ENCODE results near the gene P2RX2. TPM values are rescaled to one million over a fixed set of nuclear protein-coding genes. Genes with fewer than 3 reads are reported as not detected.

Gene P2RX2
- total and polyA plus RNA-seq, 2 experiments from 2014 or later: 1.1 to 1.7 TPM

DNA sequence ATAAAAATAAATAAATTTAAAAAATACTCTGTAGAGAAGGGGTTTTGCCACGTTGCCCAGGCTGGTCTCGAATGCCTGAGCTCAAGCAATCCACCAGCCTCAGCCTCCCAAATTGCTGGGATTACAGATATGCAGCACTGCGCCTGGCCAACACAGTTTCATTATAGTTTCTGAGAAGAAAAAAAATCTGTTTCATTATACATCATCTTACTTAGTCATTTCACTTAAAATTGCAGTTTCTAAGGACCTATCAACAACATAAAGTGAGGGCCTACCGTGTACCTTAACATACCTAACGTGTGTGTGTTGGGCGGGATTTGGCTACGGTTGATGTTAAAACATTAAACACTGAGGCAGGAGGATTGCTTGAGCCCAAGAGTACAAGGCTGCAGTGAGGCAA is 28.3 kb downstream of the P2RX2 start (continued):
- TF ChIP-seq, protein P1, sequence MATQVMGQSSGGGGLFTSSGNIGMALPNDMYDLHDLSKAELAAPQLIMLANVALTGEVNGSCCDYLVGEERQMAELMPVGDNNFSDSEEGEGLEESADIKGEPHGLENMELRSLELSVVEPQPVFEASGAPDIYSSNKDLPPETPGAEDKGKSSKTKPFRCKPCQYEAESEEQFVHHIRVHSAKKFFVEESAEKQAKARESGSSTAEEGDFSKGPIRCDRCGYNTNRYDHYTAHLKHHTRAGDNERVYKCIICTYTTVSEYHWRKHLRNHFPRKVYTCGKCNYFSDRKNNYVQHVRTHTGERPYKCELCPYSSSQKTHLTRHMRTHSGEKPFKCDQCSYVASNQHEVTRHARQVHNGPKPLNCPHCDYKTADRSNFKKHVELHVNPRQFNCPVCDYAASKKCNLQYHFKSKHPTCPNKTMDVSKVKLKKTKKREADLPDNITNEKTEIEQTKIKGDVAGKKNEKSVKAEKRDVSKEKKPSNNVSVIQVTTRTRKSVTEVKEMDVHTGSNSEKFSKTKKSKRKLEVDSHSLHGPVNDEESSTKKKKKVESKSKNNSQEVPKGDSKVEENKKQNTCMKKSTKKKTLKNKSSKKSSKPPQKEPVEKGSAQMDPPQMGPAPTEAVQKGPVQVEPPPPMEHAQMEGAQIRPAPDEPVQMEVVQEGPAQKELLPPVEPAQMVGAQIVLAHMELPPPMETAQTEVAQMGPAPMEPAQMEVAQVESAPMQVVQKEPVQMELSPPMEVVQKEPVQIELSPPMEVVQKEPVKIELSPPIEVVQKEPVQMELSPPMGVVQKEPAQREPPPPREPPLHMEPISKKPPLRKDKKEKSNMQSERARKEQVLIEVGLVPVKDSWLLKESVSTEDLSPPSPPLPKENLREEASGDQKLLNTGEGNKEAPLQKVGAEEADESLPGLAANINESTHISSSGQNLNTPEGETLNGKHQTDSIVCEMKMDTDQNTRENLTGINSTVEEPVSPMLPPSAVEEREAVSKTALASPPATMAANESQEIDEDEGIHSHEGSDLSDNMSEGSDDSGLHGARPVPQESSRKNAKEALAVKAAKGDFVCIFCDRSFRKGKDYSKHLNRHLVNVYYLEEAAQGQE (IDR thresholded peaks at IDR 0.05; ENCODE audit: unreplicated experiment): no peak
- TF ChIP-seq ZNF331 (CRISPR knock-in tag; IDR thresholded peaks at IDR 0.05; ENCODE audit: low read depth) (no peak), STAT1 (IDR thresholded peaks at IDR 0.05; ENCODE audit: unreplicated experiment) (no peak), NANOG (IDR thresholded peaks at IDR 0.05; ENCODE audit: borderline replicate concordance) (no peak), EZH2 (IDR thresholded peaks at IDR 0.05; ENCODE audit: low read depth, unreplicated experiment) (no peak), EZH2phosphoT487 (IDR thresholded peaks at IDR 0.05; ENCODE audit: unreplicated experiment) (no peak), POLR2AphosphoS5 (IDR thresholded peaks at IDR 0.05; ENCODE audit: low read depth) (no peak), CREB1 (CRISPR knock-in tag; IDR thresholded peaks at IDR 0.05; ENCODE audit: low read depth) (no peak)
- TF ChIP-seq, protein P2, sequence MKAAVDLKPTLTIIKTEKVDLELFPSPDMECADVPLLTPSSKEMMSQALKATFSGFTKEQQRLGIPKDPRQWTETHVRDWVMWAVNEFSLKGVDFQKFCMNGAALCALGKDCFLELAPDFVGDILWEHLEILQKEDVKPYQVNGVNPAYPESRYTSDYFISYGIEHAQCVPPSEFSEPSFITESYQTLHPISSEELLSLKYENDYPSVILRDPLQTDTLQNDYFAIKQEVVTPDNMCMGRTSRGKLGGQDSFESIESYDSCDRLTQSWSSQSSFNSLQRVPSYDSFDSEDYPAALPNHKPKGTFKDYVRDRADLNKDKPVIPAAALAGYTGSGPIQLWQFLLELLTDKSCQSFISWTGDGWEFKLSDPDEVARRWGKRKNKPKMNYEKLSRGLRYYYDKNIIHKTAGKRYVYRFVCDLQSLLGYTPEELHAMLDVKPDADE (IDR thresholded peaks at IDR 0.05): no peak
- TF ChIP-seq, protein P3, sequence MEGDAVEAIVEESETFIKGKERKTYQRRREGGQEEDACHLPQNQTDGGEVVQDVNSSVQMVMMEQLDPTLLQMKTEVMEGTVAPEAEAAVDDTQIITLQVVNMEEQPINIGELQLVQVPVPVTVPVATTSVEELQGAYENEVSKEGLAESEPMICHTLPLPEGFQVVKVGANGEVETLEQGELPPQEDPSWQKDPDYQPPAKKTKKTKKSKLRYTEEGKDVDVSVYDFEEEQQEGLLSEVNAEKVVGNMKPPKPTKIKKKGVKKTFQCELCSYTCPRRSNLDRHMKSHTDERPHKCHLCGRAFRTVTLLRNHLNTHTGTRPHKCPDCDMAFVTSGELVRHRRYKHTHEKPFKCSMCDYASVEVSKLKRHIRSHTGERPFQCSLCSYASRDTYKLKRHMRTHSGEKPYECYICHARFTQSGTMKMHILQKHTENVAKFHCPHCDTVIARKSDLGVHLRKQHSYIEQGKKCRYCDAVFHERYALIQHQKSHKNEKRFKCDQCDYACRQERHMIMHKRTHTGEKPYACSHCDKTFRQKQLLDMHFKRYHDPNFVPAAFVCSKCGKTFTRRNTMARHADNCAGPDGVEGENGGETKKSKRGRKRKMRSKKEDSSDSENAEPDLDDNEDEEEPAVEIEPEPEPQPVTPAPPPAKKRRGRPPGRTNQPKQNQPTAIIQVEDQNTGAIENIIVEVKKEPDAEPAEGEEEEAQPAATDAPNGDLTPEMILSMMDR (conservative IDR thresholded peaks at IDR 0.05; ENCODE audit: low read depth in 2 of 2): no peak

DNA sequence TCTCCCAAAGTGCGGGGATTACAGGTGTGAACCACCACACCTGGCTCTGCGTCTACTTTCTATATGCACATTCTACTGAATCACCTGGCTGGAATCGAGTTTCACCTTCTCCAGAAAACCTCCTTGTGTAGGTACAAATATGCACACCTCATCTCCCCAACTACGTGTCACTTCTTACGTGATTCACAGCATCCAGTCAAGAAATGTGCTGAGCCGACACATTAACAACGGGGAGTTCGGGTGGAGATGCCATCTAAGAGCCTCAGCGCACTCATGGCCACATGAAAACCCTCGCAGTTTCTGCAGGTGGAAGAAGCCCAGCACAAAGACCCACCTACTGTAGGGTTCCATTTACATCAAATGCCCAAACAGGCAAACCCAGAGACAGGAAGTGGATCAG is 29.3 kb downstream of the P2RX2 start:
- ATAC-seq (no peak), DNase-seq (ENCODE audit: low spot score) (no peak)
- Mint-ChIP-seq H3K4me3 (no peak overlapping the region), H3K4me1 (no peaks in the 10 kb centered on the region), H3K27ac (no peak overlapping the region), H3K9me3 (no peaks in the 10 kb centered on the region), H3K36me3 (ENCODE audit: low read depth) (peaks cover 80% of the 10 kb centered on the region), H3K27me3 (ENCODE audit: insufficient read depth, low read depth, poor library complexity) (peaks cover 3% of the 10 kb centered on the region)
- no peak overlapping the region for H3K4me3 ChIP-seq
- no peak overlapping the region for H3K27ac ChIP-seq (ENCODE audit: low read depth)
- no peak overlapping the region for H3K4me2 ChIP-seq
- H3K27me3 ChIP-seq (ENCODE audit: insufficient read depth): no peaks in the 10 kb centered on the region
- H3K79me2 ChIP-seq (replicated peaks; ENCODE audit: insufficient read depth): no peaks in the 10 kb centered on the region
- H3F3A ChIP-seq (replicated peaks; ENCODE audit: low read depth): no peaks in the 10 kb centered on the region
- H2AFZ ChIP-seq: no peak overlapping the region
- no peaks in the 10 kb centered on the region for H3K4me1 ChIP-seq (ENCODE audit: insufficient read depth)
- H4K20me1 ChIP-seq (replicated peaks; ENCODE audit: insufficient read depth): peaks cover 17% of the 10 kb centered on the region
- peaks cover 38% of the 10 kb centered on the region for H3K36me3 ChIP-seq (ENCODE audit: insufficient read depth)
- H3K9me2 ChIP-seq (ENCODE audit: insufficient read depth): no peaks in the 10 kb centered on the region
- TF ChIP-seq JUNB (IDR thresholded peaks at IDR 0.05; ENCODE audit: unreplicated experiment) (no peak), NANOG (IDR thresholded peaks at IDR 0.05; ENCODE audit: borderline replicate concordance) (no peak), ZNF331 (CRISPR knock-in tag; IDR thresholded peaks at IDR 0.05; ENCODE audit: low read depth) (no peak), EZH2phosphoT487 (IDR thresholded peaks at IDR 0.05; ENCODE audit: unreplicated experiment) (no peak)
- TF ChIP-seq, protein P3 (conservative IDR thresholded peaks at IDR 0.05; ENCODE audit: low read depth in 2 of 2): no peak
